Skeletal muscle satellite cell (primary cell): ENCODE data around the gene ABCB7. TPM values are rescaled to one million over a fixed set of nuclear protein-coding genes. Genes with fewer than 3 reads are reported as not detected.
"Not testable (repeated sequence)": the region's sequence is repeated elsewhere in the genome, so short reads cannot be mapped to it uniquely, and the experiment has no call there.

Source experiments
- H3K27me3 ChIP-seq: 2 replicates; pipeline ENCODE4 v1.7.0; 2013; ENCODE audit warnings: low read length; ENCODE audit not compliant: control insufficient read depth, insufficient read depth
- H3K36me3 ChIP-seq: 2 replicates; pipeline ENCODE4 v1.7.0; 2013; ENCODE audit warnings: mild to moderate bottlenecking, control low read depth, low read length; ENCODE audit not compliant: insufficient read depth
- H3K4me1 ChIP-seq: 2 replicates; pipeline ENCODE4 v1.7.0; 2013; ENCODE audit warnings: low read length; ENCODE audit not compliant: control insufficient read depth, insufficient read depth
- H3K4me2 ChIP-seq: 2 replicates; pipeline ENCODE4 v1.7.0; 2013; ENCODE audit warnings: mild to moderate bottlenecking, low read length
- H3K4me3 ChIP-seq: 2 replicates; pipeline ENCODE4 v1.7.0; 2013; ENCODE audit warnings: low read length
- H3K9ac ChIP-seq: 2 replicates; pipeline ENCODE4 v1.7.0; 2013; ENCODE audit warnings: mild to moderate bottlenecking, low read depth, low read length, moderate library complexity
- H3K9me3 ChIP-seq: replicated peaks from 2 replicates; pipeline ENCODE4 v1.7.0; 2013; ENCODE audit warnings: mild to moderate bottlenecking, control low read depth, low read length
- small RNA-seq: library from RNA; depleted of rRNA; stranded (forward); fragments of <200 nt; gene quantifications from one replicate; pipeline ENCODE3, GENCODE V24; 2012

The ABCB7 gene

DNA sequence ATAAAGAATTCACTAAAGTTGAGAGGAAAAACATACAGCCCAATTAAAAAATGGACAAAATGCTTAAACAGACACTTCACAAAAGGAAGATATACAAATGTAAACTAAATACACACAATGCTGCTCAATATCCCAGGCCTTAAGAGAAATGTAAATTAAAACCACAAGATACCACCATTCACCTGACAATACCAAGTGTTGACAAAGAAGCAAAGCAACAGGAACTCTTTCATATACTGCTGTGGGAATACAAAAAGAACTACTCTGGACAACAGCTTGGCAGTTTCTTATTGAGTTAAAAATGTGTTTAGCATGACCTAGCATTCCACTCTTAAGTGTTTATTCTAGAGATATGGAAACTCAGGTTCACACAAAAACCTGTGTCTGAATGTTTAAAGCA is 71.3 kb downstream of the ABCB7 start:
- H3K27me3 ChIP-seq: no peaks in the 10 kb centered on the region
- no peak overlapping the region for H3K9ac ChIP-seq
- H3K4me2 ChIP-seq: no peak overlapping the region
- no peaks in the 10 kb centered on the region for H3K36me3 ChIP-seq
- H3K4me3 ChIP-seq: no peak overlapping the region
- H3K4me1 ChIP-seq: no peaks in the 10 kb centered on the region
- H3K9me3 ChIP-seq: no peaks in the 10 kb centered on the region

DNA sequence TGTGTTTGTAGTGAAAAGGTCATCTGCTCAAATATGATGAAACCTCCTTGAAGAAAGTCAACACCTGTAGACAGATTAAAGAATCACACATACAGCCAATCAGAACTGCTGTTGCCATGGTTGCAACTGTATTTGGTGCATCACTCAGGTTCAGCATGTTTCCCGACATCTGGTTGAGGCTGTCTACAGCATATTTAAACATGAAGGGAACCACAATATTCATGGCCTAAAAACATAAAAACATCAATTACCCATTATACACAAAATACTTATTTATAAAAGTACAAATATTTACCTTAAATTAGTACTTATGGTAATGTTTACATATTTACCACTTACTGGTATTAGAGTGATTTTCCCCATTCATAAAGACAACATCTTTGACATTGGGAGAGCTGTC is 79.7 kb downstream of the ABCB7 start:
- no peaks in the 10 kb centered on the region for H3K36me3 ChIP-seq
- H3K9me3 ChIP-seq: no peaks in the 10 kb centered on the region
- H3K9ac ChIP-seq: no peak overlapping the region
- no peak overlapping the region for H3K4me2 ChIP-seq
- no peaks in the 10 kb centered on the region for H3K4me1 ChIP-seq
- no peak overlapping the region for H3K4me3 ChIP-seq
- H3K27me3 ChIP-seq: no peaks in the 10 kb centered on the region

DNA sequence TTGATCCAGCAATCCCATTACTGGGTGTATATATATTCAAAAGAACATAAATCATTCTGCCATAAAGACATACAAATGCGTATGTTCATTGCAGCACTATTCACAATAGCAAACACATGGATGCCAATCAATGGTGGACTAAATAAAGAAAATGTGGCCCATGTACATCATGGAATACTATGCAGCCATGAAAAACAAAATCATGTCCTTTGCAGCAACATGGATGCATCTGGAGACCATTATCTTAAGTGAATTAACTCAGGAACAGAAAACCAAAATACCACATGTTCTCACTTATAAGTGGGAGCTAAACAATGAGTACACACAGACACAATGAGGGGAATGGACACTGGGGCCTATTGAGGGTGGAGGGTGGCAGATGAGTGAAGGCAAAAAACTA is 81.6 kb downstream of the ABCB7 start:
- H3K4me3 ChIP-seq: no peak overlapping the region
- no peaks in the 10 kb centered on the region for H3K36me3 ChIP-seq
- H3K4me1 ChIP-seq: no peaks in the 10 kb centered on the region
- no peak overlapping the region for H3K4me2 ChIP-seq
- no peaks in the 10 kb centered on the region for H3K27me3 ChIP-seq
- no peaks in the 10 kb centered on the region for H3K9me3 ChIP-seq
- no peak overlapping the region for H3K9ac ChIP-seq

DNA sequence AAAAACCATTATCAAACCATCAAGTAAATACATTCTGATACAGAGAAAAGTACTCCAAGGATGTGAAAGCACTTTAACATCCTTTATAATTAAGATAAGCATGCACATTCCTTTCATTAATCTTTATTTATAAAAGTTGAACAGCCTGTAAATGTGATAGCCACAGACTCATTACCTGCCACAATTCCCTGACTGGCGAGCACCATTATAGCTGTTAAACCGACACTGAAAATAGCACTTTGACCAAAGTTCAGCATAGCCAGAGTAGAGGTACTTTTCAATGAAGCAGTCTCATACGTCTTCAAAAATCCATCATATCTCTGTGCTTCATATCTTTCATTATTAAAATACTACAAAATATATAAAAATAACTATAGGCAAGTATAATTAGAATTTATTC is 84.7 kb downstream of the ABCB7 start:
- H3K9ac ChIP-seq: no peak overlapping the region
- no peaks in the 10 kb centered on the region for H3K27me3 ChIP-seq
- no peaks in the 10 kb centered on the region for H3K9me3 ChIP-seq
- no peaks in the 10 kb centered on the region for H3K4me1 ChIP-seq
- no peaks in the 10 kb centered on the region for H3K36me3 ChIP-seq
- H3K4me3 ChIP-seq: no peak overlapping the region
- H3K4me2 ChIP-seq: no peak overlapping the region

DNA sequence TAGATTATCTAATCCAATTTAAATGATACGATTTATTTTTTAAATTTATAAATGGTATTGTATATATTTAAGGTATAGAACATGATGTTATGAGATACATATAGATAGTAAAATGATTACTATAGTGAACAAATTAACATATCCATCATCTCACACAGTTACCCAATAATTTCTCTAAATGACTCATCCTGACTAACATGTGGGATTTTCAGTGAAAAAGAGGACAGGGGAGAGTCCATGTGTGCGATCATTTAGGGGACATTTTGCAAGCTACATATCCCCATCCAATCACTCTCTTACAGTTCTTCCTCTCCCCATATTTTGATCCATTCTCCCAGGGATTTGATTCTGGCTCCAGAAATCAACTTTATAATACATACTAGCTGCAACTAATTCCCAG is 88.2 kb downstream of the ABCB7 start:
- H3K36me3 ChIP-seq: no peaks in the 10 kb centered on the region
- H3K4me1 ChIP-seq: no peaks in the 10 kb centered on the region
- no peak overlapping the region for H3K4me3 ChIP-seq
- H3K4me2 ChIP-seq: no peak overlapping the region
- no peaks in the 10 kb centered on the region for H3K9me3 ChIP-seq
- no peaks in the 10 kb centered on the region for H3K27me3 ChIP-seq
- no peak overlapping the region for H3K9ac ChIP-seq

DNA sequence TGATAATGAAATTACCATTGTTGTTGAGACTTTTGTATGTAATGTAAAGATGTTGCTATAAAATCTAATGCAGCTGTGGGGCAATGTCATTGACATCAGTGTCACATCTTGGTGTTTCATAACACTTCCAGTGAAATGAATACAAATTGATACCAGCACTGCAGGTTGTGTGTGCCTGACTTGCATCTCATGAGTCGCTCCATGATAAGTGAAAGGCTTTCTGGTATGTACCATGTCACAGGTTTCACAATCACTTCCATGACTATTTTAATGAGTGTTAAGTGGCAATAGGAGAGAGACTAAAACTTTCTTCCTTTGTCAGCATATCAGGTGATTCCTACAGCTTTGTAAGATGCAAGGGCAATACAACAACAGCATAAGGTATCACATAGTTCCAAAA is 94.4 kb downstream of the ABCB7 start:
- Histone ChIP-seq H3K27me3 (no peaks in the 10 kb centered on the region), H3K9me3 (no peaks in the 10 kb centered on the region), H3K9ac (no peak overlapping the region), H3K4me3 (no peak overlapping the region), H3K4me2 (no peak overlapping the region), H3K4me1 (no peaks in the 10 kb centered on the region), H3K36me3 (no peaks in the 10 kb centered on the region)

DNA sequence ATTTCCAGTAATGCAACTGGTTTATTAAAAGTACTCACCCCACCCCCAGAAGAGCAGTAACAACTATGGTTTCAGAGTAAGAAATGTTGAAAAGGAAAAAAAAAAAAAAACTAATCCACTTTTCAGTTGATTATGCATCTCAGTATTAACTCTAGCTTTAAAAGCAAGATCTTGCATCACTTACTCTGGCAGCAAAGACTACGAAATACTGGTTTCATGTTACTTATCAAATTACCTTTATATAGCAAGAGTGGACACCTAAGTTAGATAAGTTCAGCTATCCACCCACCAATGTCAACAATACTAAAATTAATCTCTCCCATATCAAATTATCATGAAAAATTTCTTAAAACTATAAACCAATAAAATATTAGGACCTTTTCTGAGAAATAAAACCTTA is 105.0 kb downstream of the ABCB7 start:
- H3K4me2 ChIP-seq: no peak overlapping the region
- H3K4me1 ChIP-seq: no peaks in the 10 kb centered on the region
- peaks cover 3% of the 10 kb centered on the region for H3K27me3 ChIP-seq
- H3K9me3 ChIP-seq: no peaks in the 10 kb centered on the region
- H3K36me3 ChIP-seq: no peaks in the 10 kb centered on the region
- H3K9ac ChIP-seq: no peak overlapping the region
- H3K4me3 ChIP-seq: no peak overlapping the region

DNA sequence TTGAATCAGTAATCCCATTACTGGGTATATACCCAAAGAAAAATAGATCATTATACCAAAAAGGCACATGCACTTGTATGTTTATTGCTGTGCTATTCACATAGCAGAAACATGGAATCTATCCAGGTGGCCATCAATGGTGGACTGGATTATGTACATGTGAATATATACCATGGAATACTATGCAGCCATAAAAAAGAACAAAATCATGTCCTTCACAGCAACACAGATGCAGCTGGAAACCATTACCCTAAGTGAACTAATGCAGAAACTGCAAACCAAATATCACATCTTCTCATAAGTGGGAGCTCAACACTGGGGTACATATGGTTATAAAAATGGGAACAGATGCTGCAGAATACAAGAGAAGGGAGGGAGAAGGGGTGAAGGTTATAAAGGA is 110.7 kb downstream of the ABCB7 start:
- Histone ChIP-seq H3K27me3 (no peaks in the 10 kb centered on the region), H3K4me3 (no peak overlapping the region), H3K9me3 (peaks cover 2% of the 10 kb centered on the region), H3K9ac (no peak overlapping the region), H3K36me3 (no peaks in the 10 kb centered on the region), H3K4me1 (no peaks in the 10 kb centered on the region), H3K4me2 (no peak overlapping the region)

DNA sequence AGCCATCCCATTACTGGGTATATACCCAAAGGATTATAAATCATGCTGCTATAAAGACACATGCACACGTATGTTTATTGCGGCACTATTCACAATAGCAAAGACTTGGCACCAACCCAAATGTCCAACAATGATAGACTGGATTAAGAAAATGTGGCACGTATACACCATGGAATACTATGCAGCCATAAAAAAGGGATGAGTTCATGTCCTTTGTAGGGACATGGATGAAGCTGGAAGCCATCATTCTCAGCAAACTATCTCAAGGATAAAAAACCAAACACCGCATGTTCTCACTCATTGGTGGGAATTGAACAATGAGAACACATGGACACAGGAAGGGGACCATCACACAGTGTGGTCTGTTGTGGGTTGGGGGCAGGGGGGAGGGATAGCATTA is 111.9 kb downstream of the ABCB7 start:
- H3K27me3 ChIP-seq, H3K4me2 ChIP-seq, H3K9me3 ChIP-seq, H3K4me3 ChIP-seq, H3K9ac ChIP-seq, H3K4me1 ChIP-seq, H3K36me3 ChIP-seq: not testable (repeated sequence)

DNA sequence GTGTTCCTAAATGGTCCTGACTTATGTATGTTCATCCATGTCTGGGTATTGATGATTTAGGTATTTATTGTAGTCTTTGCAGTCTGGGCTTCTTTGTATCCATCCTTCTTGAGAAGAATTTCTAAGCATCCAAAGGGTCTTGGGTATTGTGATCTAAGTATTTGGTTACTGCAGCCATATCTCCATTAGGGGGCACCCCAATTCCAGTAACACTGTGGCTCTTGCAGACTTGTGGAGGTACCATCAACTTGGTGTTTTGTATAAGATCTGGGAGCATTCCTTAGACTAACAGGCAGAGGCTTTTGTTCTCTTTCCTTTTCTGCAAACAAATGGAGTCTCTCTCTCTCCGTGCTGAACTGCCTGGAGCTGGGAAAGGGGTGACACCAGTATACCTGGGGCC is 117.2 kb downstream of the ABCB7 start:
- Histone ChIP-seq H3K4me2 (no peak overlapping the region), H3K4me1 (no peaks in the 10 kb centered on the region), H3K4me3 (no peak overlapping the region), H3K36me3 (no peaks in the 10 kb centered on the region), H3K27me3 (no peaks in the 10 kb centered on the region), H3K9ac (no peak overlapping the region), H3K9me3 (peaks cover 2% of the 10 kb centered on the region)

Small RNA genes within 50 kb of the gene (small RNA-seq; reads per million reads assigned to genes)
- gene BUD31P2: not detected
- not detected for gene RNU6-562P
